Central memory CD8-positive, alpha-beta T cell (primary cell): ENCODE measurements around the gene IPO5.

Source experiments
- ATAC-seq: fragments of 150-1000 bp; cut with Tn5 transposase; replicated peaks from 2 replicates; pipeline ENCODE4 v1.10.0; 2022; ENCODE audit warnings: mild to moderate bottlenecking, moderate FRiP score, moderate number of reproducible peaks; ENCODE audit not compliant: poor library complexity, severe bottlenecking; ENCODE audit errors: extremely low read depth
- DNase-seq, 2 donors: peaks; one replicate each; pipeline ENCODE4 v3.0.0; 2021; ENCODE audit warnings: low spot score in 2 of 2
- H3K27ac Mint-ChIP-seq: one replicate; pipeline ENCODE4 v1.8.0; 2022; ENCODE audit warnings: low read depth, mild to moderate bottlenecking, moderate library complexity, mixed read lengths
- H3K27me3 Mint-ChIP-seq: one replicate; pipeline ENCODE4 v1.8.0; 2022; ENCODE audit warnings: mixed read lengths
- H3K36me3 Mint-ChIP-seq: one replicate; pipeline ENCODE4 v1.8.0; 2022; ENCODE audit warnings: mild to moderate bottlenecking, moderate library complexity, mixed read lengths; ENCODE audit not compliant: insufficient read depth
- H3K4me1 Mint-ChIP-seq: one replicate; pipeline ENCODE4 v1.8.0; 2022; ENCODE audit warnings: mixed read lengths
- H3K4me3 Mint-ChIP-seq: one replicate; pipeline ENCODE4 v1.8.0; 2022; ENCODE audit warnings: mild to moderate bottlenecking, moderate library complexity, mixed read lengths
- H3K9me3 Mint-ChIP-seq: one replicate; pipeline ENCODE4 v1.8.0; 2022; ENCODE audit warnings: mixed read lengths

The IPO5 gene

DNA sequence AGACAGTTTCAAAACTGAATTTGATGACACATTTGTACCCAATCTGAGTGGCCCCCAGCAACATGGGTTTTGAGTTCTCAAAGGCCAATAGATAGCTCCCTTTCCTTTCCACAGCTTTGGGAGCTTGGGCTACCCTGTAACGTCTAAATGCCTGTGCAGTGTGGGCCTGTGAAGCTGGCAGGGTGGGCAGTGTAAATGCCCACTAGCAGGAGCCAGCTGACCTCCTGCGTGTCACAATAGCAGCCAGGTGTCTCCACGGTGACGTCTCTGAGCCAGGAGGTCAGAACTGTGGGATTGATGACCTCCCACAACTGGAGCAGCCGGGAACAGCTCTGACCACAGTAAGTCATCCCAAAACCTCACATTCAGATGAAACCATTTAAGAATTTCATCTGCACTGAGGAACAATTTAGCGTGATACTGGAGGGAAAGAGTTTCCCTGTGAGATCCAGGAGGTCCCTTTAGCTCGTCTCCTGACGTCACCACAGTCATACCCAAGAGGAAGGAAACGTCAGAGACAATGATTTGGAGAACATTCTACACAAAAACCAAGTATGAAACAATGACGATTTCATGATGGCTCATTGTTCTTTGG lies at the start of gene IPO5:
TSS of gene IPO5 (plus strand) at position 300 of the 595 bp plus-strand sequence. CDS start 23,022 bp downstream, outside the sequence.
- Mint-ChIP-seq H3K36me3 (no peaks in the 10 kb centered on the region), H3K9me3 (no peaks in the 10 kb centered on the region), H3K4me1 (no peaks in the 10 kb centered on the region), H3K27ac (no peak within 1 kb of the TSS), H3K4me3 (no peak within 1 kb of the TSS), H3K27me3 (peaks cover 9% of the 10 kb centered on the region)
- ATAC-seq (no peak), DNase-seq (no peak)

DNA sequence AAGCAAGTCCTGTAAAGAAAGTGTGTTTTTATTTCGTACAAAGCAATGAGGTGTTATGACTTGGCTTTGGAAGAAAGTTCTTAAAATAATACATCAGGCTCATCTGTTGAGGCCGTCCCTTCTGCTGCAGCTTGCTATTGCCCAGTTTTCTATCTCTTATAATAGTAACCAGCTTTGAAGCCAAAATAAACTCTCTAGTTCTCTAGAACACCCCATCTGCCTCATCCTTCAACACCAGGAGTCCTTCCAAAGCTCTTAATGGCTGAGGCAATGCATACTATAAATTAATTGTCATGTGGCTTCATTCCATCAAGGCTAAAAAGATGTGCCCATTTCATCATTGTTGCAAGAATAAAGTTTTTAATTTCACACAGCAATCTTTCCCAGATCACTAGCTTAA lies 49.4 kb upstream of the IPO5 start:
- Mint-ChIP-seq H3K27ac (no peak overlapping the region), H3K4me3 (no peak overlapping the region), H3K9me3 (no peaks in the 10 kb centered on the region), H3K4me1 (no peaks in the 10 kb centered on the region), H3K36me3 (no peaks in the 10 kb centered on the region), H3K27me3 (peaks cover 64% of the 10 kb centered on the region)
- no peak for ATAC-seq
- DNase-seq = no peak

DNA sequence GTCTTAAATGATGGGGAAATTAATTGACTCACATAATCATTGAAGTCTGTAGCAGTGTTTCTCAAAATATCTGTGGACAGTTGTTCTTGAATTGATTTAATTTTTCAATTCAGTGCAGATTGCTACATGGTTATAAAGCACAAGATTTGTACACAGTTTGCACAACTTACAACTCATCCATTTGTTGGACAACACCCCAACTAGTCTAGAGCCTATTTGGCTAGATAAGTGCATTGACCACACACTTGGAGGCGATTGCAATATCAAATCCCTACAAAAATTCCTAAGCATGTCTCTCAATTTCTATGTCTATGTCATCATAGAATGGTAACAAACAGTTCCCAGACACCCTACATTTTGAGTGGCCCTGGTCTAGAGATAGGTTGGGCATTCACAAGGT lies 48.0 kb upstream of the IPO5 start:
- ATAC-seq (no peak), DNase-seq (no peak)
- H3K36me3 Mint-ChIP-seq = no peaks in the 10 kb centered on the region
- peaks cover 53% of the 10 kb centered on the region for H3K27me3 Mint-ChIP-seq
- H3K9me3 Mint-ChIP-seq = no peaks in the 10 kb centered on the region
- no peak overlapping the region for H3K4me3 Mint-ChIP-seq
- H3K4me1 Mint-ChIP-seq = no peaks in the 10 kb centered on the region
- no peak overlapping the region for H3K27ac Mint-ChIP-seq

DNA sequence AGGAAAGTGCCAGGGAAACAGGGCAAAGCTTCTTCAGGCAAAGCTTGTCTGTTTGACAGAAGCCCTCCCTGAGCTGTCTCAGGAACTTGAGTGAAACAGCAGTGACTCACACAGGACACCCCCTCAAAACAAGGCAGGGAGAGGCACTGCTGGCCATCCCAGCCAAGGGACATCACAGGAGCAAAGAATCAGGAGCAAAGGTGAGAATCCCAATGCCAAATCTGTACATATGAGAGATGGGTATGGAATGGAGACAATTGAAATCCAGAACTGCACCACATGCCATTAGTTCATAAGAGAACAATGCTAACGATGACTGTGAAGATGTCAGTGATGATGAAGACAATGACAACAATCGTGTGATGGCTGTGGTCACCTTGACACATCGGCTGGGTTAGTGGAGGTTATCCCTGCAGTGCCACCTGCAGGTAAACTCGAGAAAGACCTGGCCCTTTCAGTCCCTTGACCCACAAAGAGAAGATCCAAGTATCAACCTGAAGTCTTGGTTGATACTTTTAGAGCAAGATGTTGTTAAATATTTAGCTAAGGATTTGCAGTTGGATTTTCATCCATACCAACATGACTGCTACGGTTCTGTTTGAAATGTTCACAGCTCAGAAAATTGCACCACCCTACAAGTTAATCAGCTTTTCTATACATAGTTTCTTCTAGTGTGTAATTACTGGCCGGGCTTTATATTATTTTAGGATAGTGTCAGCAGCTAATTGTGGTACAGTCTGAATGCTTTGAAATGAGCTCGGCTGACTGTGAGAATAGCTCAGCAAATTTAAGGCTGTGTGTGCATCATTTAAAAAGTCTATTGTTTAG lies 42.0 kb upstream of the IPO5 start:
- H3K27me3 Mint-ChIP-seq = peaks cover 64% of the 10 kb centered on the region
- H3K4me1 Mint-ChIP-seq = no peaks in the 10 kb centered on the region
- no peak for ATAC-seq

DNA sequence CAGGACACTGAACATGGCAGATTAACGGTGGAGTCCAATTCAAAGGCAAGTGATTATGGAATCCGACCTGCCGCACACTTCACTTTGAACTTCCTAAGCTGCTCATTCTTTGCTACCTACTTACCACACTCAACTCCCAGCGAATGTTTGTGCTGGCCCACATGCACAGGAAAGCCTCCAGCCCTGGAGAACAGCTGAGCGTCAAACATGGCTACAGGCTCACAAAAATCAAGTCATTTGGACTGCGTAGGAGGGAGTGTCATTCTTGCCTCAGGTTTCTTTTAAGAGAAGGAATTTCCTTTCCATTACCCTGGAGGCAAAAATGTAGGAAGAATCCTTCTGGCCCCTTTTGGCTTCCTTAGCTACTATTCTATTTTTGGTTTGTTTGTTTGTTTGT lies 41.3 kb upstream of the IPO5 start:
- no peak for DNase-seq
- Mint-ChIP-seq H3K4me3 (no peak overlapping the region), H3K9me3 (peaks cover 13% of the 10 kb centered on the region), H3K4me1 (no peaks in the 10 kb centered on the region), H3K36me3 (no peaks in the 10 kb centered on the region), H3K27ac (no peak overlapping the region), H3K27me3 (peaks cover 59% of the 10 kb centered on the region)
- no peak for ATAC-seq

More for the DNA sequence above, 42.0 kb upstream of the IPO5 start:
- Mint-ChIP-seq H3K36me3 (no peaks in the 10 kb centered on the region), H3K27ac (no peak overlapping the region), H3K4me3 (no peak overlapping the region), H3K9me3 (peaks cover 13% of the 10 kb centered on the region)
- DNase-seq = no peak

DNA sequence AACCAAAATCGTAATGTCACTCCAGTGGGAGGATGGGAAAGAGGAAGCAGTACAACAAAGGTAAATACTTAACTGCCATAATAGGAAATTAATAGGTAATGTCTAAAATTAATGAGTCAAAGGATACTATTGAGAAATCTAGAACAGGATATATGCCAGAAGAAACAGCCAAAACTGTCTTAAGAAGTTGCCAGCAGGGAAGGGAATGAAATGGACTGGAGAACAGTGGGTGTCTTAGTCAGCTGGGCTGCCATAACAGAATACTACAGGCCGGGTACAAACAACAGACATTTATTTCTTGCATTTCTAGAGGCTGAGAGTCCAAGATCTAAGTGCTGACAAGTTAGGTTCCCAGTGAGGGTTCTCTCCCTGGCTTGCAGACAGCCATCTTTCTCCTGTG lies 40.3 kb upstream of the IPO5 start:
- Mint-ChIP-seq H3K27me3 (peaks cover 48% of the 10 kb centered on the region), H3K4me3 (no peak overlapping the region), H3K27ac (no peak overlapping the region), H3K4me1 (no peaks in the 10 kb centered on the region), H3K36me3 (no peaks in the 10 kb centered on the region), H3K9me3 (peaks cover 13% of the 10 kb centered on the region)
- DNase-seq = no peak
- ATAC-seq = no peak

DNA sequence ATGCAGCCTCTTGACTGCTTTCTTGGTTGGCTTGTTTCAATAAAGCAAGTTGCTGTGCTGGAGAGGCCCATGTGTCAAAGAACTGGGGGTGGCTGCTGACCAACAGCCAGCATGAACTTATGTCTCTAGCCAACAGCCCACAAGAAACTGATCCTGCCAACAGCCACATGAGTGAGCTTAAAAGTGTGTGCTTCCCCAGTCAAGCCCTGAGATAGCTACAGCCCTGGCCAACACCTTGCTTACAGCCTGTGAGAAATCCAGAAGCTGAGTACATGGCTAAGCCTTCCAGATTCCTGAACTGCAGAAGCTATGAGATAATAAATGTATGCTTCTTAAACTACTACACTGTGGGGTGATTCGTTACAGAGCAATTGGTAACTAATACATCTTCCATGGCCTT lies 38.9 kb upstream of the IPO5 start:
- H3K9me3 Mint-ChIP-seq = peaks cover 13% of the 10 kb centered on the region
- H3K4me1 Mint-ChIP-seq = no peaks in the 10 kb centered on the region
- H3K27me3 Mint-ChIP-seq = peaks cover 51% of the 10 kb centered on the region
- DNase-seq (no peak), ATAC-seq (no peak)
- no peak overlapping the region for H3K27ac Mint-ChIP-seq
- no peak overlapping the region for H3K4me3 Mint-ChIP-seq
- no peaks in the 10 kb centered on the region for H3K36me3 Mint-ChIP-seq

DNA sequence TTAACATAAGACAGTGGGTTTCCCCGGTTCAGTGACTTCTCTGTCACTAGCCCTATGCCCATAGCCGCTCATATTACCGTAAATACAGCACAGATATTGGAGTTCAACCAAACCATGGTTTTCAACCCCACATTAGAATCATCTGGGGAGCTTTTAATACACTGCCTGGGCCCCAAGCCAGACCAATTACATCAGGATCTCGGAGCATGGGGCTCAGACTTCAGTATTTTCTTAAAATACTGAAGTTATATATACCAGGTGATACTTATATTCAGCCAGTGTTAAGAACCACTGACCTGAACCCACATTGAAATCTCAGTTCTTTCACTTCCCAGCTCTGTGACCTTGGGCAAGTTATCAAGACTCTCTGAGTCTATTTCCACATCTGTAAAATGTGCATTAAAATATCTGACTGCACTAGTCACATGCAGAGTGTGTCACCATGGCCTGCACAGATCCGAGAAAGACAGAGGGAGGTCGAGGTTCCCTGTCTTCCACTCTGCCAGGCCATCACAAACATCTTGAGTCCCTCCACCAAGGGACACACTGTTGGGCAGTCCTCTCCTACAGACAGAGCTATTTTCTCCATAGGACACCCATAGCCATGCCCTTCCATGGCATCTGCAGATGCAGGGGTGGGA lies 32.2 kb upstream of the IPO5 start:
- H3K9me3 Mint-ChIP-seq = peaks cover under 1% of the 10 kb centered on the region
- no peaks in the 10 kb centered on the region for H3K4me1 Mint-ChIP-seq
- peaks cover 36% of the 10 kb centered on the region for H3K27me3 Mint-ChIP-seq
- no peaks in the 10 kb centered on the region for H3K36me3 Mint-ChIP-seq
- no peak for ATAC-seq
- no peak for DNase-seq
- H3K27ac Mint-ChIP-seq = no peak overlapping the region
- H3K4me3 Mint-ChIP-seq = no peak overlapping the region

DNA sequence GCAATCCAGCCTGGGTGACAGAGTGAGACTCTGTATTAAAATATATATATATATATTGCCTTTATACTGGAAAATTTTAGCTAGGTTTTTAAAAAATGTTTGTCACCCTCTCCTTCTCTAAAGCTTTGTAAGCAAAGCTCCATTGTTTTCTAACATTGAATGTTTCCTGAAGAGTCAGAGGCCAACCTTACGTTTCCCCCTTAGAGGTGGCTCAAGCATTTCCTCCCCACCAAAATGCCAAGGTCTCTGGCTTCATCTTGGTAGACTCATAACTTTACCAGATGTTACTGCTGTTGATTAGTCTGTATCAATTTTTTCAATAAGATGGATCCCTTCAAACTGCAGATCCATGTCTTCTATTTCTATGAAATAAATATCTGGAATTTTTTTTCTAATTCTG lies 25.2 kb upstream of the IPO5 start:
- Mint-ChIP-seq H3K36me3 (no peaks in the 10 kb centered on the region), H3K9me3 (no peaks in the 10 kb centered on the region), H3K27ac (no peak overlapping the region), H3K27me3 (peaks cover 39% of the 10 kb centered on the region), H3K4me3 (no peak overlapping the region), H3K4me1 (no peaks in the 10 kb centered on the region)
- no peak for ATAC-seq
- no peak for DNase-seq

DNA sequence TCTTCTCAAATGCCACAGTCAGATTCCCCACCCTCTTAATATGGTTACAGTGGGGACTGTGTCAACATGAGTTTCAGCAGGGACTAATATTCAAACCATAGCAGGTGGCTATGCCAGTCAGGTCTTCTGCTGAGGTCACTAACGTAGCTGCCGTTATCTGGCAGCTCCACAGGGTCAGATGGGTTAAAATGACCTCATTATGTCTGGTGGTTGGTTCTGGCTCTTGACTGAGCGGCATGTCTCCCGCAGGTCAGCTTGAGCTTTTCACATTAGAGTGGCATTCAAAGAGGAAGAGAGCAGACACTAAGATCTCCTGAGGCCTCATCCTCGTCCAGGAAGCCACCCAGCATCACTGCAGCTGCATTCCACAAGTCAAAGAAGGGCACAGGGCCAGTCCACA lies 21.4 kb upstream of the IPO5 start:
- no peaks in the 10 kb centered on the region for H3K36me3 Mint-ChIP-seq
- H3K4me1 Mint-ChIP-seq = no peaks in the 10 kb centered on the region
- H3K4me3 Mint-ChIP-seq = no peak overlapping the region
- ATAC-seq (no peak), DNase-seq (no peak)
- H3K27me3 Mint-ChIP-seq = peaks cover 60% of the 10 kb centered on the region
- H3K27ac Mint-ChIP-seq = no peak overlapping the region
- no peaks in the 10 kb centered on the region for H3K9me3 Mint-ChIP-seq

DNA sequence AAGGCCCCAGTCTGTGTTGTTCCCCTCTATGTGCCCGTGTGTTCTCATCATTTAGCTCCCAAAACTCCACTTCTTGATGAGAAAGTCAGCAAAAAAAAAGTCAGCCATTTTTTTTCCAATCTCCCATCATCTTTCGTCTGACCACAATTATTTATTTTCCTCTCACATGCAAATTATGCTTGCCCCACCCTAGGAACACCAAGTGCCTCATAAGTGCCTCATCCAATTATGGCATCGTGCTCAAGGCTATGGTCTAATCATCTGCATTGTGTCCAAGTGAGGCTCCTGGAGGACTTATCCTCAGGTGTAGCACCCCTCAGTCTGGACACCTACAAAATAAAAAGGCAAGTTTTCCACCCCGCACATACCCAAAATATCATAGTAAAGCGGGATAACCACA lies 20.8 kb upstream of the IPO5 start:
- DNase-seq (no peak), ATAC-seq (no peak)
- Mint-ChIP-seq H3K27ac (no peak overlapping the region), H3K9me3 (no peaks in the 10 kb centered on the region), H3K27me3 (peaks cover 66% of the 10 kb centered on the region), H3K4me3 (no peak overlapping the region), H3K4me1 (no peaks in the 10 kb centered on the region), H3K36me3 (no peaks in the 10 kb centered on the region)

DNA sequence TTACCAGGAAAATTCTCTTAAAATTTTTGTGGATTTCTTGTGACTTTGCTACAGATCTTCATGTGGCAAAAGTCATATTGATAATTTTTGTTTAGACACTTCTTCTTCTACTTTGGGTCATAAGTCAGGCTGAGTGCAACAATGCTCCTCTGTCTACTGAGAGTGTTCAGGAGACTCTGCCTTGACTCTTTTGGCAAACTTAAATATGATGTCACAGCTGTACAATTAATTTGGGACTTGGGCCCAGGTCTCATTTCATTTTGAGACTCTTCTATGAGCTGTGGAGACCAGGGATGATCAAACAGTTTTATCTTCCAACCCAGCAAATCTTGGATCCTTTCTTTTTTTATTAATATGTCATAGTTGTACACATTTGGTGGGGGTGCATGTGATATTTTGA lies 19.7 kb upstream of the IPO5 start:
- no peak for DNase-seq
- no peak overlapping the region for H3K27ac Mint-ChIP-seq

DNA sequence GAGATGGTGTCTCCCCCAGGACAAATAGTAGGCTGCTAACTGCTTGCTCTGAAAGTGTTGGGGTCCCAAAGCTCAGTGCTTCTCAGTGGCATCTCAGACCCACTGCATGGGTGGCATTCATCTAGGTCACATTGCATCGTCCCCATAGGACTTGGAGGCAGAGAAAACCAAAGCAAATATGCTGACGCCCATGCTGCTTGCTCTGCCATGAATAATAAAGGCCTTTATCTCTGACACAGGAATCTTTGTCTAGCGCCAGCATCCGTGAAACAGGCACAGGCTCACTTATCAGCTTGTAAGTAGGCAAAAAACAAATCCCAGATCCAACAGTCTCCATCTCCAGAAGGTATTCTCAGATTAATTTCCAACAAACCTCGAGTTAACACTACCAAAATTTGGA lies 18.9 kb upstream of the IPO5 start:
- DNase-seq (no peak), ATAC-seq (no peak)
- peaks cover 81% of the 10 kb centered on the region for H3K27me3 Mint-ChIP-seq
- H3K4me1 Mint-ChIP-seq = no peaks in the 10 kb centered on the region
- H3K27ac Mint-ChIP-seq = no peak overlapping the region
- no peaks in the 10 kb centered on the region for H3K9me3 Mint-ChIP-seq
- peaks cover 1% of the 10 kb centered on the region for H3K36me3 Mint-ChIP-seq
- no peak overlapping the region for H3K4me3 Mint-ChIP-seq

More for the DNA sequence above, 19.7 kb upstream of the IPO5 start:
- Mint-ChIP-seq H3K36me3 (peaks cover 1% of the 10 kb centered on the region), H3K4me3 (no peak overlapping the region), H3K9me3 (no peaks in the 10 kb centered on the region), H3K4me1 (no peaks in the 10 kb centered on the region), H3K27me3 (peaks cover 77% of the 10 kb centered on the region)
- ATAC-seq = no peak
